ENCODE measurements around the gene MAPK1. TPM values are rescaled to one million over a fixed set of nuclear protein-coding genes. Genes with fewer than 3 reads are reported as not detected.
"Not testable (repeated sequence)": the region's sequence is repeated elsewhere in the genome, so short reads cannot be mapped to it uniquely, and the experiment has no call there.

Gene MAPK1
- total RNA-seq, 1 donor from 2014 or later: 156 TPM

- DNase-seq (ENCODE audit: low spot score): no peak
- Mint-ChIP-seq H3K27me3 (ENCODE audit: low read depth) (no peaks in the 10 kb centered on the region), H3K27ac (ENCODE audit: unreplicated experiment) (no peak overlapping the region), H3K9me3 (ENCODE audit: low read depth) (no peaks in the 10 kb centered on the region), H3K4me3 (ENCODE audit: unreplicated experiment) (no peak overlapping the region), H3K36me3 (ENCODE audit: low read depth) (no peaks in the 10 kb centered on the region), H3K4me1 (ENCODE audit: low read depth) (no peaks in the 10 kb centered on the region)
- TF ChIP-seq, protein P1, sequence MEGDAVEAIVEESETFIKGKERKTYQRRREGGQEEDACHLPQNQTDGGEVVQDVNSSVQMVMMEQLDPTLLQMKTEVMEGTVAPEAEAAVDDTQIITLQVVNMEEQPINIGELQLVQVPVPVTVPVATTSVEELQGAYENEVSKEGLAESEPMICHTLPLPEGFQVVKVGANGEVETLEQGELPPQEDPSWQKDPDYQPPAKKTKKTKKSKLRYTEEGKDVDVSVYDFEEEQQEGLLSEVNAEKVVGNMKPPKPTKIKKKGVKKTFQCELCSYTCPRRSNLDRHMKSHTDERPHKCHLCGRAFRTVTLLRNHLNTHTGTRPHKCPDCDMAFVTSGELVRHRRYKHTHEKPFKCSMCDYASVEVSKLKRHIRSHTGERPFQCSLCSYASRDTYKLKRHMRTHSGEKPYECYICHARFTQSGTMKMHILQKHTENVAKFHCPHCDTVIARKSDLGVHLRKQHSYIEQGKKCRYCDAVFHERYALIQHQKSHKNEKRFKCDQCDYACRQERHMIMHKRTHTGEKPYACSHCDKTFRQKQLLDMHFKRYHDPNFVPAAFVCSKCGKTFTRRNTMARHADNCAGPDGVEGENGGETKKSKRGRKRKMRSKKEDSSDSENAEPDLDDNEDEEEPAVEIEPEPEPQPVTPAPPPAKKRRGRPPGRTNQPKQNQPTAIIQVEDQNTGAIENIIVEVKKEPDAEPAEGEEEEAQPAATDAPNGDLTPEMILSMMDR (IDR thresholded peaks at IDR 0.05): peak; percentile 68
These were observed 140.8 kb downstream of the MAPK1 start for GRCh38 chr22:21726650-21727049.

DNA sequence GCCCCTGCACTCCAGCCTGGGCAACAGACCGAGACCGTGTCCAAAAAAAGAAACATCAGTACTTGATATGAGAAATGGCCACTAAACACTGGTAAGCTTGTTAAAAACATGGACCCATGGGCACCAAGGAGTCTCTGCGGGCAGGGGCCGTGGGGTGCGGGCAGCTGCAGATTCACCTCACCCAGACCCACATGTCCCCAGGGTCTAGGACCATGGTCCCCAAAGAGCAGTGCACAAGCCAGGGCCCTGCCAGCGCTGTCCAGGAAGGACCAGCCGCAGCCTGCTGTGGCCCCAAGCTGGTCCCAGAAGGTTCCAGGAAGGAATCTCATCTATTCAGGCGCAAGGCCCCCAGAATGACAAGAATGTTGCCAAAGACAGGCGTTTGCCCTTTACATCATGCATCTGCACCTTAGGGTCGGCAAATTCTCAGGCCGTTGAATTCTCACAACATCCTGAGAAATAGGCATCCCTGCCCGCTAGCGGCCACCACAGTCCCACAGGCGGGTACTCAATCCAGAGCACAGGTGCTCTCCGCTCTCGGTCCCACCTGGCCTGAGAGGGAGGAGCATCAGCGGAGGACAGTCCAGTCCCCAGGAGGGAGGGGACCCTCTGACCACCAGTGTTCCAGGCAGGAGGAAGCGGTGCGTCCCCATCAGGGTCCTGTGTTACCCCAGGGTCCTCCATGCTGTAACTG is 141.3 kb downstream of the MAPK1 start:
- no peaks in the 10 kb centered on the region for H3K27me3 Mint-ChIP-seq (ENCODE audit: low read depth)
- H3K9me3 Mint-ChIP-seq (ENCODE audit: low read depth): no peaks in the 10 kb centered on the region
- H3K36me3 Mint-ChIP-seq (ENCODE audit: low read depth): no peaks in the 10 kb centered on the region
- no peak overlapping the region for H3K27ac Mint-ChIP-seq (ENCODE audit: unreplicated experiment)
- DNase-seq (ENCODE audit: low spot score): no peak
- no peak overlapping the region for H3K4me3 Mint-ChIP-seq (ENCODE audit: unreplicated experiment)
- TF ChIP-seq, protein P1 (IDR thresholded peaks at IDR 0.05): no peak
- no peaks in the 10 kb centered on the region for H3K4me1 Mint-ChIP-seq (ENCODE audit: low read depth)

DNA sequence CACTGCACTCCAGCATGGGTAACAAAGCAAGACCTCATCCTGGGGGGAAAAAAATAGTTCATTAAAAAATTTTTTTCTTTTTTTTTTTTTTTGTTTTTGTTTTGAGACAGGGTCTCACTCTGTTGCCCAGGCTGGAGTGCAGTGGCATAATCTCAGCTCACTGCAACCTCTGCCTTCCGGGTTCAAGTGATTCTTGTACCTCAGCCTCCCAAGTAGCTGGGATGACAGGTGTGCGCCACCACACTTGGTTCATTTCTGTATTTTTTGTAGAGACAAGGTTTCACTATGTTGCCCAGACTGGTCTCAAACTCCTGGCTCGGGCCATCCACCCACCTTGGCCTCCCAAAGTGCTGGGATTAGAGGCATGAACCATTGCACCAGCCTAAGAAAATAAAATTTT is 142.9 kb downstream of the MAPK1 start:
- not testable (repeated sequence) for DNase-seq (ENCODE audit: low spot score); H3K27ac Mint-ChIP-seq (ENCODE audit: unreplicated experiment); H3K4me1 Mint-ChIP-seq (ENCODE audit: low read depth); H3K9me3 Mint-ChIP-seq (ENCODE audit: low read depth); H3K27me3 Mint-ChIP-seq (ENCODE audit: low read depth); H3K36me3 Mint-ChIP-seq (ENCODE audit: low read depth); H3K4me3 Mint-ChIP-seq (ENCODE audit: unreplicated experiment)

- not testable (repeated sequence) for H3K4me1 Mint-ChIP-seq (ENCODE audit: low read depth); H3K9me3 Mint-ChIP-seq (ENCODE audit: low read depth); H3K27me3 Mint-ChIP-seq (ENCODE audit: low read depth); H3K36me3 Mint-ChIP-seq (ENCODE audit: low read depth); DNase-seq (ENCODE audit: low spot score); H3K4me3 Mint-ChIP-seq (ENCODE audit: unreplicated experiment); H3K27ac Mint-ChIP-seq (ENCODE audit: unreplicated experiment)
These were observed 146.1 kb downstream of the MAPK1 start for GRCh38 chr22:21721195-21721852.

GRCh38 chr22:21720191-21720859 is 147.1 kb downstream of the MAPK1 start:
- H3K36me3 Mint-ChIP-seq (ENCODE audit: low read depth); H3K4me3 Mint-ChIP-seq (ENCODE audit: unreplicated experiment); H3K27ac Mint-ChIP-seq (ENCODE audit: unreplicated experiment); DNase-seq (ENCODE audit: low spot score); H3K9me3 Mint-ChIP-seq (ENCODE audit: low read depth); H3K4me1 Mint-ChIP-seq (ENCODE audit: low read depth); H3K27me3 Mint-ChIP-seq (ENCODE audit: low read depth): not testable (repeated sequence)

GRCh38 chr22:21719024-21719423 is 148.4 kb downstream of the MAPK1 start:
- DNase-seq (ENCODE audit: low spot score): no peak
- Mint-ChIP-seq H3K27me3 (ENCODE audit: low read depth) (no peaks in the 10 kb centered on the region), H3K27ac (ENCODE audit: unreplicated experiment) (no peak overlapping the region), H3K36me3 (ENCODE audit: low read depth) (no peaks in the 10 kb centered on the region), H3K9me3 (ENCODE audit: low read depth) (no peaks in the 10 kb centered on the region), H3K4me1 (ENCODE audit: low read depth) (peaks cover 20% of the 10 kb centered on the region), H3K4me3 (ENCODE audit: unreplicated experiment) (no peak overlapping the region)
- TF ChIP-seq, protein P1 (IDR thresholded peaks at IDR 0.05): no peak
